ENCODE data around the gene DGKH. TPM values are rescaled to one million over a fixed set of nuclear protein-coding genes. Genes with fewer than 3 reads are reported as not detected.
A peak's percentile ranks its signal among the peaks of the same experiment; 100 is the strongest.
"Not testable (repeated sequence)": the region's sequence is repeated elsewhere in the genome, so short reads cannot be mapped to it uniquely, and the experiment has no call there.

DGKH gene
- total RNA-seq, 1 experiment from 2014 or later = 3.3 TPM

DNA sequence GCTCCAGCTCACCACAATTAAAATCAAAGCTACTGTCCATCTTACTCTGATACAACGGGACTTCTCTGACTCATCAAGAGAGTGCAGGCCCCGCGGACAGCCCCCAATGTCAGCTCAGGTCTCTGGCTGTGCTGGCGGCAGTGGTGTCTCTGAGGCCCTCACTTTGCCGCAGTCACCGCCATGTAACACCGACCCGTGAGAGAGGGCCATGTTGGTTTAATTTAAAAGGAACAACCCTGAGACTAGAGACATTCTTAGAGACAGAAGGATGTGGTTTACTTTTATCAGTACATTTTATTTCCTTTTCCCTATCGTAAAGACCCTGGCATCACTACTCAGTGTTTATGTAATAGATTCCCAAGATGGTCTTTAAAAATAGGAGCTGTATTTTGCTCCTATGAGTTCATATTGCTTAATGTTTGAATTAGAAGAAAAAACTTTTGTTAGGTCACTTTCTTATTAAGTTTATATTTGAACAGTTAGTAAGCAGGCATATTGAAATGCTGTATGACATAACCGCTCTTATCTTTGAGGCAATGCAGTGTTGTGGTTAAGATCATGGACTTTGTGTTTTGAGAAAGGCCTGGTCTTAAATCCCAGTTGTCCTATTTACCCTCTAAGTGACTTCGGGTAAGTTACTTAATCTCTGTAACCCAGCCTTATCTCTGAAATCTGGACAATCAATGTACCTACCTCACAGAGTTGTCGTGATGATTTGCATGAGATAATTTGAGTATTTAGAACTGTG is 23.4 kb downstream of the DGKH start:
- DNase-seq (ENCODE audit: low spot score) = no peak

DNA sequence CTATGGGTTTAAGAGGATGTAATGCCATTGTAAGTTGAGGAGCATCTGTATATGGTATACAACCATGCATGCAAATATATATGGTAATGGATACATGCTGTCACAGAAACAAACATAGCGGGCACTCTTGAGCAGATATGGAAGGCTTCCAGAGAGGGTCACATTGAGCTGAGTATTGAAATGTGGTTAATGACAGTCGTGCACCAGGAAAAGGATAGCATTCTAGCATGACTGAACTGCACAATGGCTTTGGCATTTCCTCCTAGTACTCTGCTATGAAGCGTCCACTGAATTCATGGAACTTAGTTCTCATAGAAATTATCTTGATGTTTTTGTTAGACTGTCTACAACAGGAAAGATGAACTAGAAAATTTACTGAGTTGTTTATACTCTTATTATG is 25.2 kb downstream of the DGKH start:
- no peak for DNase-seq (ENCODE audit: low spot score)

GRCh38 chr13:42075517-42075916 is 27.1 kb downstream of the DGKH start:
- DNase-seq (ENCODE audit: low spot score) = no peak

DNA sequence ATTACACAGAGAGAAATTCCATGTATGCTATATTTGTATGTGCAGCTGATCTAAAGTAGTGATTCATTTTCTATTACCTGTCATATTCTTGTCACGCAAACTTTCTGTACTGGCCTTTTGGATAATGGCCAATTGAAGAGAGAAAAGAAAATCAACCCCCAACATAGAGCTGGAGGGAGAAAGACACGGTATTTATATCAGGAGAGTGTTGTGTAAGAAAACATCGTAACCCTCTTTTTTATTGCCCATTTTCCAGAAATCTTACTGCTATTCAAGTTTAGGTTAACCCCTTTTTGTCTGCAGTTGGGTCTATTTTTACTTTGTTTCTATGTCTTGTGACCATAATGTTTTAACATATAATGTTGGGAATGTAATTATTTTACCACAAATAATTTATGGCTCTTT is 27.9 kb downstream of the DGKH start:
- no peak for DNase-seq (ENCODE audit: low spot score)

- no peak for DNase-seq (ENCODE audit: low spot score)
These were observed 29.8 kb downstream of the DGKH start for GRCh38 chr13:42078128-42078808.

DNA sequence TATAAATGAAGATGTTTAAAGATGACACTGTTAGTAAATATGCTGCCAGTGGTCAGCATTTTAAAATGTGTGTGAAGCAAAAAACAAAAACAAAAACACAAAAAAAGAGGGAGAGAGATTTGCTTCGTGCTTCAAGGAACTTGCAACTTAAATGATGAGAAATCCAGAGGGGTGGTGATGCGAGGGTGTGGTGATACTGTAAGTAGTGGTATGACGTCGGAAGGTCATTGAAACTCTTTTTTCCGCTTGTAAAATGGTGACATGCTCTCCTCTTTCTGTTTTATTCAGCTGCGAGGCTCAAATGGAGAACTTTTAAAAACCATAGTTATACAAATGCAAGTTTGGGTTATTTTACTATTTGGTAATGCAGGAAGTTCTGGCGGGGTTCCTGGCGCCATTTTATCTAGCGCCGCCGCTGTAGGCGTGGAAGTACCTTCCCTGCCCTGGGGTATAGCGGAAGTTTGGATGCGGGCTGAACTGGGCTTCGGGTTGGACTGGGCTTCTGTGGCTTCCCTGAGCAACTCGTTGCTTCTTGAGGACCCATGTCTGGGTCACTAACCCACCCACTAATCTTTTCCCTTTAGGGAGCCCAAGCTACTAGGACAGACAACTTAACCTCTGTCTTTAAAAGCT is 34.8 kb downstream of the DGKH start:
- DNase-seq (ENCODE audit: low spot score) = no peak

DNA sequence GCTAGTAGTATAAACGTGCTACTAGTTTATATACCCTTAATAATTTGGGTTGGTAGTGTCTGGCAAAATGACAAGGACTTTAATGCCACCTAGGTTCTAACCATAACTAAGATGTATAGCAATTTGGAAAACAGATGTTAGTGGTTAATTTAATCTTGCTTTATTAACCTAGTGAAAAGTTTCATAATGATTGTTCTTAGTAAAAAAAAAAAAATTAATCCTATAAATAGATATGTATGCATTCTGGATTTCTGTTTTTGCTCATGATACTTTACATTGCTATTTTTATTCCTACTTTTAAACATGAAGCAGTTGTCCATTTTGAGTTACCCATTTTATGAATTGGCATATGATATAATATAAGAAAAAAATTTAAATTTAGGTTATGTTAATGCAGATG is 36.3 kb downstream of the DGKH start:
- DNase-seq (ENCODE audit: low spot score) = no peak

GRCh38 chr13:42086582-42086981 is 38.1 kb downstream of the DGKH start:
- DNase-seq (ENCODE audit: low spot score) = no peak

- no peak for DNase-seq (ENCODE audit: low spot score)
These were observed 46.1 kb downstream of the DGKH start for GRCh38 chr13:42094516-42095040.

DNA sequence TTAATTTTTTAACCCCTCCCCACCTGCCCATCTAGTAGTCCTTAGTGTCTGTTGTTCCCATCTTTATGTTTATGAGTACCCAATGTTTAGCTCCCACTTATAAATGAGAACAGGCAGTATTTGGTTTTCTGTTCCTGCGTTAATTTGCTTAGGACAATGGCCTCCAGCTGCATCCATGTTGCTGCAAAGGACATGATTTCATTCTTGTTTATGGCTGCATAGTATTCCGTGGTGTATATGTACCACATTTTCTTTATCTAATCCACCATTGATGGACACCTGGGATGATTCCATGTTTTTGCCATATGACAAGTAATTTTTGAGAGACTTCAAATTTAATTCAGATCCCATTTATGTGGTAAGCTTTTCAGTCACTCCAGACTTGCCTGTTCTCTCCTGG is 47.8 kb downstream of the DGKH start:
- not testable (repeated sequence) for DNase-seq (ENCODE audit: low spot score)

DNA sequence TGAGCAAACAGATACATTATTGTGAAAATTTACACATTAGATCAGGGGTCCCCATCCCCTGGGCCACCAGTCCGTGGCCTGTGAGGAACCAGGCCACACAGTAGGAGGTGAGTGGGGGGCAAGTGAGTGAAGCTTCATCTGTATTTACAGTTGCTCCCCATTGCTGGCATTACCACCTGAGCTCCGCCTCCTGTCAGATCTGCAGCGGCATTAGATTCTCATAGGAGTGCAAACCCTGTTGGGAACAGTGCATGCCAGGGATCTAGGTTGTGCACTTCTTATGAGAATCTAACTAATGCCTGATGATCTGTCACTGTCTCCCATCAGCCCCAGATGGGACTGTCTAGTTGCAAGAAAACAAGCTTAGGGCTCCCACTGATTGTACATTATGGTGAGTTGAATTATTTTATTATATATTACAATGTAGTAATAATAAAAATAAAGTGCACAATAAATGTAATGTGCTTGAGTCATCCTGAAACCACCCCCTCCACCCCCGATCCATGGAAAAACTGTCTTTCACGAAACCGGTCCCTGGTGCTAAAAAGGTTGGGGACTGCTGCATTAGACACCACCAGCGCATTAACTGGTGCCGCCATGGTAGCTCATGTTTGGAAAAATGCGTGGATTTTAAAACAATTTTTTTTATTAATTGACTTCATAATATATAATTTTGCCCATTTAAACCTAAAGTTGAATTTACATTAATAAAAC is 51.7 kb downstream of the DGKH start:
- DNase-seq (ENCODE audit: low spot score) = no peak

- no peak for DNase-seq (ENCODE audit: low spot score)
These were observed 52.5 kb downstream of the DGKH start for GRCh38 chr13:42100960-42101359.

DNA sequence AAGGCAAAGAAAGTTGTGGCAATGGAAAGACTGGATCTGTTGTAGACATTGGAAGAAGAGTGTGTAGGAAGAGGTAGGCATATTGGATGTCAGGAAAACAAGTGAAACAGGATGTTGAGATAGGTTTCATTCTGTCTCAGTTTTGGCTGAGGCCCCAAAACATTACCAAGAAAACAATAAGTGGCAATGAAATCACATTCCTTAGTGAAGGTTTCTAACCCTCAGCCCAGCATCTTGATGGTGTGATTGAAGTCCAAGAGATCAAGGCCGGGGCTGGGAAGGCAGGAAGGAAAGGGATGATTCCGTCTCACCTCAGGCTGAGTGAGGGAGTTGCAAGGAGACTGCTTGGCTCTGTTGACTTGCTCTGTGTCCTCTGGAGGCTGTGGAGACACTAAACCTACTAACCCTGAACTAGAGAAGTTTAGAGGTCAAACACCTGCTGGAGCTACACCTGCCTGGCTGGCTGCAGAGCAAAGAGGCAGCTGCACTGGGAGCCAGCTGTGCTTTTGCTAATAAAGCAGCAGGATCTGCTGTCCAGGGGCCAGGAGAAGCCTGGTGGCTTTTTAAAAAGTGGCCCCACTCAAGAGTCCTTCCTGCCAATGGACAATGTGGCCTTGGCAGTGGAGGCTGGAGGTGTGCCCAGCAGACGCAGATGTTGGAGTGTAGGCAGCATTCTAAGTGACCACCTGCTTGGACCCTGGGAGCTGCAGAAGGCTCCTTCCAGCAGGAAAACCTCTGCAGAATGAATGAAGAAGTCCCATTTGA is 53.6 kb downstream of the DGKH start:
- DNase-seq (ENCODE audit: low spot score) = no peak

DNA sequence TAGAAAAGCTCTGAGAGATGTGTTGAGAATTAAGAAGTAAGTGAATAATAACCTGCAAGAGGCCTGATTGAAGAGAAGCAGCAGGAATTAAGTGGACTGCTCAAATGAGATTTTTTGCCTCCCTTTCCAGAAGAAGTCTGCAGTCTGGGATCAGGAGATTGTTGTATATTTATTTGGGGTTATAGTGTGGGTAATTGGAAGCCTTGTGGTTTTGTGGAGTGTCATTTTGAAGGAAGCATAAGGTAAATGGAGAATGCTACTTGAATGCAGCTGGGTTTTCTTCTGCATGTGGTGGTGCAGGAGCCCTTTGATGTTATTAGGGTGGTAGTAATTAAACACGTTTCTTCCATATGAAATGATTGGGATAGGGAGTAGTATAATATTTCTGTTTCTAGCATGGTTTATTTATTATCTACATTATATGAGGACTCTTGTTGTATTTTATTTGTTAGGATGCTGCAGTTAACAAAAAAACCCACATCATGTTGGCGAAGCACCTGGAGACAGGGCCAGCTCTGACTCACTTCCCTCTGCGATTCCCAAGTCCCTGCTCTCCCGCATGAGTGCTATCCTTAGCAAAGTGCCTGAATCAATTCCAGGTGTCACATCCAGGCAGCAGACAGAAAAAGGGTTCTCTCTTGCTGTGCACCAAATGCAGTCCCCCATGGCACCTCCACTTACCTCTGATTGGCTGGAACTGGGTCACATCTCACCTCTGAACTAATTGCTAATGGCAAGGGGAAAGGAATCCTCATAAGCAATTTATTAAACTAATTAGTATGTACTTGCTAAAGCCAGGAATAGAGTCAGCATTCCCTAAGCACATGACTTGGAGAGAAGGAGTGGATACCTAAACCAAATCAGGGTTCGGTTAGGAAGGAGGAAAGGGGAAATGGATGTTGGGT is 54.8 kb downstream of the DGKH start:
- DNase-seq (ENCODE audit: low spot score) = peak; percentile 35

DNA sequence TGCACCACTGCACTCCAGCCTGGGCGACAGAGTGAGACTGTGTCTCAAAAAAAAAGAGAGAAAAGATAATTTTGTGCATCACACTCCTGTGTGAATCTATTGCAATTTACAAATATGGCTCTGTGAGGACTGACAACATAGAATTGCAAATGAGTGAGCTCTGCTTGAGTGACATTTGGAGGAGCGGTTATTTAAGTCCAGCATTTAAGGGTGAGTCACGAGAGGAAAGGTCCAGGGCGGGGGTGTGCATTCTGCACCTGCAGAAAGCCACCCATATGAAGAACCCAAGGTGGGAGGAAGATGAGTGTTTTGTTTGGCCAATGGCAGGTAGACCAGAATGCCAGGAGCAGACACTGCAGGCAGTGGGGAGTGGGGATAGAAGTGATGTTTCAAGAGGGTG is 58.5 kb downstream of the DGKH start:
- no peak for DNase-seq (ENCODE audit: low spot score)

DNA sequence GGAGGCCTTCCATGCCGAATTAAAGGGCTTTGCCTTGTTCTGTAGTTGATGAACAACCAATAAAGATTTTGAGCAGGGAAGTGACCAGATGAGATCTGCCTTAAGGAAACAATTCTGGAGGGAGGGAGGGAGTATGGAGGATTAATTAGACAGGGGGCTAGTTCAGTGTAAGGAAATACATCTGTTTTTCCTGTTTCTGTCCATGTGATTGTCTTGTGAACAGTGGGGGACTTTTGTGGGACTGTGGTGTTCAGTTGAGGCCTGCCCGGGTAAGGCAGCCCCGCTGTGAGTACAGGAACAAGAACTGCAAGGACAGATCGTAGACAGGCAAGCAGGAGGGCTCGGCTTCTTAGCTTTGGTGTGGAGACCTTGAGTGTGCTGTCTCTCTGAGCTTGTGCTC is 59.0 kb downstream of the DGKH start:
- DNase-seq (ENCODE audit: low spot score) = no peak

DNA sequence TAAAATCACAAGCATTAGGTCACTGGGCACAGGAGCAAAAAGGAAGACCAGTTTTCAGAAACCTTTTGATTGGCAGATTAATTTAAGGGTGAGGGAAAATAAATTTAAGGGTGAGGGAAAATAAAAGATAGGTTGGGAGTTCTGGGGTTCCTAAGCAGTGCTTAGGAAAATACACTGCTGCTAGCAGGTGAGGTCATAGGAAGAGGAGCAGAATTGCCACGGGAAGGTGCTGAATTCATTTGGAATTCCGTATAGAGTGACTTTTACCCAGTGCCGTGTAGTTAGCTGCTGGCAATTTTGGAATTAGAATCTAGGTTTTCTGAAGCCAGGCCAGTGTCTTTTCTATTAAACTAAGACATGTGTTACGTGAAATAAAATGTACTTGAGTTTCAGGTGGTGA is 59.8 kb downstream of the DGKH start:
- DNase-seq (ENCODE audit: low spot score) = no peak

GRCh38 chr13:42109957-42110356 is 61.5 kb downstream of the DGKH start:
- no peak for DNase-seq (ENCODE audit: low spot score)

- DNase-seq (ENCODE audit: low spot score) = peak; percentile 62
These were observed 62.1 kb downstream of the DGKH start for GRCh38 chr13:42110410-42111155.

GRCh38 chr13:42112864-42113263 is 64.4 kb downstream of the DGKH start:
- DNase-seq (ENCODE audit: low spot score) = no peak
